Kidney epithelial cell (primary cell): Measurements from ENCODE around the gene TYW1B. TPM values are rescaled to one million over a fixed set of nuclear protein-coding genes. Genes with fewer than 3 reads are reported as not detected.
"Not testable (repeated sequence)": the region's sequence is repeated elsewhere in the genome, so short reads cannot be mapped to it uniquely, and the experiment has no call there.

Experiments used
- DNase-seq: peaks from one replicate; pipeline ENCODE4 v3.0.0-alpha.2; 2010; ENCODE audit warnings: low read depth
- H3K27me3 ChIP-seq: 2 replicates; pipeline ENCODE4 v1.6.0; 2011; ENCODE audit warnings: low read length; ENCODE audit not compliant: control insufficient read depth, insufficient read depth
- H3K36me3 ChIP-seq: 2 replicates; pipeline ENCODE4 v1.5.1; 2011; ENCODE audit warnings: low read length; ENCODE audit not compliant: control insufficient read depth, insufficient read depth
- H3K4me3 ChIP-seq: 2 replicates; pipeline ENCODE4 v1.5.1; 2011; ENCODE audit warnings: low read depth, mild to moderate bottlenecking, control low read depth, low read length
- total RNA-seq: library from RNA; depleted of rRNA; stranded (reverse); fragments of >200 nt; gene quantifications from 2 replicates; pipeline ENCODE4 v1.2.3, GENCODE V29; 2015

Gene TYW1B
- total RNA-seq: 8.4 and 8.7 TPM in 2 replicates

DNA sequence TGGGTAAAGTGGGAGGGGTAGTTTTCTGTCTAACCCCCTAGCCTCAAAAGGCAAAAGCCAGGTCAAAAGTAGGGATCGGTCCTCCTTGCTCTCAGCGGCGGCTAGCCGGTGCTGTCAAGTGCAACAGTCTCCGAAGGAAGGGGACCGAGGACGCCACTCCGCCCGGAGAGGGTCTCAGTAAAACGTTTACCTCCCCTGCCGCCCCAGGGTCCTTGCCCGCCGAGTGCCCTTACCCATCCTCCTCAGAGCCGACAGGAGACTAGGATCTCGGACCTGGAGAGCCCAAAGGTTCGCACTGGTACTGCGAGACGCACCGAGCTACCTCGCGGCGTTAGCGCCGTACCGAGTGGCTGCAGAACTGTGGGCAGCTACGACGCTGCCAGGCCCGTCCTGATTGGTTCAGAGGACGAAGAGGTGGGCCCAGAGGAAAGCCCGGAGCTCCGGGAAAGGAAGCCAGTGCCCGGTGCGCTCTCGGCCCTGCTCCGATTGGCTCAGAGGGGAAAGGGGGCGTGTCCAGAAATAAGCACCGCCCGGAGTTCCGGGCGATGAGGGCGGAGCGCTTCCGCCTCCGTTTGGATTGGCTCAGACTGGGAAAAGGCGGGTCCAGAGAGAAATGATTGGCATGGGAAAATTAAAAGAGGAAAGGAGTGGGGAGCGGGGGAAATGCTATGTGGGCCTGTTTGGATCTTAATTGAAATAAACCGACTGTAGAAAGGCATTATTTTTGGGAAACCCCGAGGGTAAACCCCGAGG is at the start of gene TYW1B:
Gene TYW1B (minus strand): TSS at position 362 of the 753 bp plus-strand sequence. CDS start 125 bp downstream, at position 237.
- H3K4me3 ChIP-seq: peak within 1 kb of the TSS; percentile 60
- H3K36me3 ChIP-seq, H3K27me3 ChIP-seq: not testable (repeated sequence)
- DNase-seq: peak; percentile 87

GRCh38 chr7:72867591-72867990 is 39.6 kb upstream of the TYW1B start:
- DNase-seq, H3K36me3 ChIP-seq, H3K4me3 ChIP-seq, H3K27me3 ChIP-seq: not testable (repeated sequence)

- H3K4me3 ChIP-seq, H3K27me3 ChIP-seq, DNase-seq, H3K36me3 ChIP-seq: not testable (repeated sequence)
Measured at GRCh38 chr7:72858846-72859400, 30.9 kb upstream of the TYW1B start.

DNA sequence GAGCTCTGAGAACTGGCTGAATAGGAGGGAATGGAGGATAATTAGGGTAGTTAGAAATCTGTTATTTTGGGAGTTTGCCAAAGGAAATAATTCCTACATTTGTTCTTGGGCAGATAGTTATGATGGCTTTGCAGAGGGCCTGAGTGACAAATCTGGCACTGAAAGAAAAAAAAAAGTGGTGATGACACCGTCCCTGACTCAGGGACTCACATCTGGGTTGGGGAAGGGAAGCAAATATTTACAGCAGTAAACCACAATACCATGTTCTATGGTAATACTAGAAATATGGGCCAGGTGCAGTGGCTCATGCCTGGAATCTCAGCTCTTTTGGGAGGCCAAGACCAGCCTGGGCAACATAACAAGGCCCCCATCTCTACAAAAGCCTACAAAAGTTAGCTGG is 29.9 kb upstream of the TYW1B start:
- not testable (repeated sequence) for DNase-seq, H3K4me3 ChIP-seq, H3K36me3 ChIP-seq, H3K27me3 ChIP-seq

DNA sequence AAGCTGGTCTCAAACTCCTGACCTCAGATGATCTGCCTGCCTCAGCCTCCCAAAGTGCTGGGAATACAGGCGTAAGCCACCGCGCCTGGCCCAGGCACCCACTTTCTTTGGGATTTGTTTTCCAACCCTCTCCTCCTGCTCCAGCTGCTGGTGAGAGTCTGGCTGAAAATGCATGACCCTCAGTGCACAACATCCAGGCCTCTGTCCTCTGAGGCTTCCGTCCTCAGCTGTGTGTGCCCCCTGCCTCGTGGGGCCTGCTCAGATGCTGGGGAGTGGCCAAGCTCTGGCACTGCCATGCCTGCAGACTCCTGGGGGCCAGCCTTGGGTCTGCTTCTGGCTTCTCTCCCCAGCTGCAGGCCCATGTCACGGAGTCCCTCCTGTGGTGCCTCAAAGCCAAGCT is 27.3 kb upstream of the TYW1B start:
- not testable (repeated sequence) for H3K4me3 ChIP-seq, H3K36me3 ChIP-seq, DNase-seq, H3K27me3 ChIP-seq

- not testable (repeated sequence) for DNase-seq, H3K4me3 ChIP-seq, H3K36me3 ChIP-seq
Measured at GRCh38 chr7:72852937-72853336, 24.9 kb upstream of the TYW1B start.

GRCh38 chr7:72850746-72851145 is 22.7 kb upstream of the TYW1B start:
- H3K4me3 ChIP-seq, H3K36me3 ChIP-seq, DNase-seq, H3K27me3 ChIP-seq: not testable (repeated sequence)

More at GRCh38 chr7:72852937-72853336, 24.9 kb upstream of the TYW1B start:
- H3K27me3 ChIP-seq: not testable (repeated sequence)

DNA sequence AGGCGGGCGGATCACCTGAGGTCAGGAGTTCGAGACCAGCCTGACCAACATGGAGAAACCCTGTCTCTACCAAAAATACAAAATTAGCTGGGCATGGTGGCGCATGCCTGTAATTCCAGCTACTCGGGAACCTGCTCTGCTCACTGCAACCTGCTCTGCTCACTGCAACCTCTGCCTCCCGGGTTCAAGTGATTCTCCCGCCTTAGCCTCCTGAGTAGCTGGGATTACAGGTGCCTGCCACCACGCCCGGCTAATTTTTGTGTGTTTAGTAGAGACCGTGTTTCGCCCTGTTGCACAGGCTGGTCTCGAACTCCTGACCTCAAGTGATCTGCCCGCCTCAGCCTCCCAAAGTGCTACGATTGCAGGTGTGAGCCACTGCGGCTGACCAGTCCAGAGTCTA is 16.1 kb upstream of the TYW1B start:
- not testable (repeated sequence) for H3K27me3 ChIP-seq, DNase-seq, H3K36me3 ChIP-seq, H3K4me3 ChIP-seq

- H3K36me3 ChIP-seq, H3K4me3 ChIP-seq, DNase-seq, H3K27me3 ChIP-seq: not testable (repeated sequence)
Measured at GRCh38 chr7:72843166-72843565, 15.2 kb upstream of the TYW1B start.

GRCh38 chr7:72840966-72841511 is 13.0 kb upstream of the TYW1B start:
- H3K27me3 ChIP-seq, H3K4me3 ChIP-seq: not testable (repeated sequence)

GRCh38 chr7:72838315-72838714 is 10.3 kb upstream of the TYW1B start:
- H3K36me3 ChIP-seq, DNase-seq, H3K27me3 ChIP-seq, H3K4me3 ChIP-seq: not testable (repeated sequence)

More at GRCh38 chr7:72840966-72841511, 13.0 kb upstream of the TYW1B start:
- DNase-seq, H3K36me3 ChIP-seq: not testable (repeated sequence)

DNA sequence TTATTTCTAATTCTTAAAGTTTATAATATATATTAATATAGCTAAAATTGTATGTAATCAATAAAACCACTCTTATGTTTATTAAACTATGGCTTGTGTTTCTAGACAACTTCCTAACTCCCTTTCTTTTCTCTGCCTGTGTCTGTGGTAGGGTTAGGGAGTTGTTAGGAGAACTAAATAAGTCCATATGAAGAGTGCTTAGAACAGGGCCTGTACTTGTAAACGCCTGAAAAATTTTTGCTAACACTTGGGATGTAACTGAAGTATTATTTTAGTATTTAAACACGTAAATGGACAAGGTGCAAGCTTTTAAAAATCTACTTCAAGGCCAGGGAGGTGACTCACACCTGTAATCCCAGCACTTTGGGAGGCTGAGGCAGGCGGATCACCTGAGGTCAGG is 9.3 kb upstream of the TYW1B start:
- H3K27me3 ChIP-seq, H3K4me3 ChIP-seq, H3K36me3 ChIP-seq, DNase-seq: not testable (repeated sequence)

DNA sequence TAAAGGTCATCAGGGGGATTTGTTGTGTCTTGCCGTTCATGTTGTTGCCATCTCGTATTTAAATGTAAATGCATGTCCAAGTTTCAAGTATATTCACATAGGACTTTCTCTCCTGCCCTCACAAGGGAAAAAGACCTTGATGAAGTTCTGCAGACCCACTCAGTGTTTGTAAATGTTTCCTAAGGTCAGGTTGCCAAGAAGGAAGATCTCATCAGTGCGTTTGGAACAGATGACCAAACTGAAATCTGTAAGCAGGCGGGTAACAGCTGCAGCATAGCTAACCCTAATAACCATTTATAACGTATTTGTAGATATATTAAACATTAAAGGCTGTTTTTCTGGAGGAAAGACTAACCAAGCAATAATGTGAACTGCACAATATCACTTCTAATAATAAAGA is 2.6 kb upstream of the TYW1B start:
- H3K4me3 ChIP-seq: peak overlapping the region; percentile 65
- not testable (repeated sequence) for DNase-seq, H3K36me3 ChIP-seq, H3K27me3 ChIP-seq
